Measurements from ENCODE around the gene ATP6AP1. TPM values are rescaled to one million over a fixed set of nuclear protein-coding genes. Genes with fewer than 3 reads are reported as not detected.

The ATP6AP1 gene
- total and polyA plus RNA-seq, 2 of the 13 experiments (the other 11 are each of a cell fraction or from before 2014, with no cell fraction given), result 56.7 to 110 TPM

GRCh38 chrX:154401045-154401799, 27.3 kb upstream of the ATP6AP1 start (continued):
- TF ChIP-seq ZXDC (CRISPR knock-in tag; IDR thresholded peaks at IDR 0.05) (no peak), ZNF546 (CRISPR knock-in tag; conservative IDR thresholded peaks at IDR 0.05) (no peak), ELF1 (CRISPR knock-in tag; IDR thresholded peaks at IDR 0.05) (no peak), ZNF746 (CRISPR knock-in tag; IDR thresholded peaks at IDR 0.05) (no peak), ZNF12 (CRISPR knock-in tag; IDR thresholded peaks at IDR 0.05) (no peak), ZNF263 (CRISPR knock-in tag; IDR thresholded peaks at IDR 0.05) (no peak), REL (CRISPR knock-in tag; conservative IDR thresholded peaks at IDR 0.05) (no peak), SETDB1 (CRISPR knock-in tag; IDR thresholded peaks at IDR 0.05; ENCODE audit: borderline replicate concordance) (no peak), ARID3A (IDR thresholded peaks at IDR 0.05; ENCODE audit: low read depth, low read length) (no peak), MNT (IDR thresholded peaks at IDR 0.05) (peak; percentile 27; the same call in 1 of the 2 replicates), HMGXB4 (CRISPR knock-in tag; IDR thresholded peaks at IDR 0.05; ENCODE audit: borderline replicate concordance in 1 of 2, low read depth in 1 of 2) (0 out of 4 replicates have a peak, but pooled peaks of 1 of the 2 experiments have one; percentile 17), MXD1 (CRISPR knock-in tag; IDR thresholded peaks at IDR 0.05) (no peak), ZNF446 (CRISPR knock-in tag; IDR thresholded peaks at IDR 0.05) (no peak), CBX2 (IDR thresholded peaks at IDR 0.05; ENCODE audit: low read depth, low read length) (no peak), CBX2 (CRISPR knock-in tag; IDR thresholded peaks at IDR 0.05; ENCODE audit: low read depth) (no peak), THAP9 (CRISPR knock-in tag; IDR thresholded peaks at IDR 0.05; ENCODE audit: borderline replicate concordance) (no peak), ZNF253 (CRISPR knock-in tag; IDR thresholded peaks at IDR 0.05; ENCODE audit: borderline replicate concordance) (no peak), POLR2AphosphoS5 (IDR thresholded peaks at IDR 0.05; ENCODE audit: low read depth, low read length) (peak; percentile 82)
